Measurements from ENCODE around the gene KIAA1614. TPM values are rescaled to one million over a fixed set of nuclear protein-coding genes. Genes with fewer than 3 reads are reported as not detected.

The KIAA1614 gene
- total RNA-seq = 1 to 10 TPM in 4 of 8 experiments, under 1 TPM in 4; 0.36 to 2.6 (median 1.2) TPM

GRCh38 chr1:180912801-180913565 is at the start of gene KIAA1614:
Gene KIAA1614 (plus strand): TSS chr1:180912897. CDS start chr1:180913244, 347 bp downstream.
- in situ Hi-C loops (cut with MboI; ENCODE audit: low pct_unique_long_range_greater_than_20kb in 2 of 9, low sequenced_read_pairs in 9 of 9, unreplicated experiment in 9 of 9) = loop anchor here in 2 of 9 experiments (25.0 kb wide), 2 partner anchors 99 to 224 kb away; partner anchors contain the start of gene STX6 (in 1 of the 2)
- H3K4me3 ChIP-seq = peak within 1 kb of the TSS; percentile 12 to 28 (median 22)
- WGBS, 10 experiments = 0 to 47% (median 25%) methylated on average over 3 to 4 of the region's 76 CpGs; no CpG with 5 or more reads in 7 of the 10 experiments
- H3K27ac ChIP-seq = no peak within 1 kb of the TSS
- peaks cover 7 to 8% of the 10 kb centered on the region in 2 donors for H3K4me1 ChIP-seq (replicated peaks in 1 of 2)
- peak; percentile 68 to 84 (median 79) for ATAC-seq (replicated peaks in 6 of 8)

- 10 to 46% (median 26%) methylated on average over 4 to 6 of the region's 6 CpGs for WGBS, 10 experiments
- no peak overlapping the region for H3K27ac ChIP-seq
- ATAC-seq (replicated peaks in 6 of 8) = peak in 3 of 8 experiments; percentile 19 to 32 (median 26)
- in situ Hi-C loops (cut with MboI; ENCODE audit: low pct_unique_long_range_greater_than_20kb in 2 of 9, low sequenced_read_pairs in 9 of 9, unreplicated experiment in 9 of 9) = loop anchor here in 7 of 9 experiments (10.0 to 25.0 kb wide), 3 partner anchors 226 to 351 kb away; partner anchors contain the start of genes ACBD6 (in 5 of the 7) and XPR1 (in 1 of the 7)
- H3K4me1 ChIP-seq (replicated peaks in 1 of 2) = peaks cover 0 to 4% of the 10 kb centered on the region in 2 donors
- H3K4me3 ChIP-seq = no peak overlapping the region
Observed at GRCh38 chr1:180863158-180863775, 49.4 kb upstream of the KIAA1614 start.

GRCh38 chr1:180881806-180882509 is 30.7 kb upstream of the KIAA1614 start:
- ATAC-seq (replicated peaks in 6 of 8) = peak; percentile 76 to 91 (median 84)
- no peak overlapping the region for H3K4me3 ChIP-seq
- 20 to 100% (median 71%) methylated on average over 1 to 6 of the region's 6 CpGs; no CpG with 5 or more reads in 1 of the 10 experiments for WGBS, 10 experiments
- no peaks in the 10 kb centered on the region for H3K4me1 ChIP-seq (replicated peaks in 1 of 2)
- in situ Hi-C loops (cut with MboI; ENCODE audit: low pct_unique_long_range_greater_than_20kb in 2 of 9, low sequenced_read_pairs in 9 of 9, unreplicated experiment in 9 of 9) = loop anchor here in 7 of 9 experiments (10.0 to 25.0 kb wide), 6 partner anchors 255 to 530 kb away; partner anchors contain the start of gene ACBD6 (in 1 of the 7)
- no peak overlapping the region for H3K27ac ChIP-seq

GRCh38 chr1:180884588-180885300 is 28.0 kb upstream of the KIAA1614 start:
- in situ Hi-C loops (cut with MboI; ENCODE audit: low pct_unique_long_range_greater_than_20kb in 2 of 9, low sequenced_read_pairs in 9 of 9, unreplicated experiment in 9 of 9) = loop anchor here in 7 of 9 experiments (10.0 to 25.0 kb wide), 6 partner anchors 253 to 528 kb away; partner anchors contain the start of gene ACBD6 (in 1 of the 7)
- 60 to 100% (median 96%) methylated on average over 1 to 3 of the region's 3 CpGs; no CpG with 5 or more reads in 1 of the 10 experiments for WGBS, 10 experiments

GRCh38 chr1:180886338-180886737 is 26.4 kb upstream of the KIAA1614 start:
- no peak for ATAC-seq (replicated peaks in 6 of 8)
- WGBS, 10 experiments = 81 to 100% (median 94%) methylated on average over 1 to 2 of the region's 2 CpGs
- no peaks in the 10 kb centered on the region for H3K4me1 ChIP-seq (replicated peaks in 1 of 2)
- H3K27ac ChIP-seq = no peak overlapping the region
- in situ Hi-C loops (cut with MboI; ENCODE audit: low pct_unique_long_range_greater_than_20kb in 2 of 9, low sequenced_read_pairs in 9 of 9, unreplicated experiment in 9 of 9) = loop anchor here in 7 of 9 experiments (10.0 to 25.0 kb wide), 6 partner anchors 251 to 526 kb away; partner anchors contain the start of gene ACBD6 (in 1 of the 7)
- no peak overlapping the region for H3K4me3 ChIP-seq

More at GRCh38 chr1:180884588-180885300, 28.0 kb upstream of the KIAA1614 start:
- H3K4me1 ChIP-seq (replicated peaks in 1 of 2) = no peaks in the 10 kb centered on the region
- no peak overlapping the region for H3K27ac ChIP-seq
- no peak for ATAC-seq (replicated peaks in 6 of 8)
- no peak overlapping the region for H3K4me3 ChIP-seq

GRCh38 chr1:180887841-180888240 is 24.9 kb upstream of the KIAA1614 start:
- in situ Hi-C loops (cut with MboI; ENCODE audit: low pct_unique_long_range_greater_than_20kb in 2 of 9, low sequenced_read_pairs in 9 of 9, unreplicated experiment in 9 of 9) = loop anchor here in 7 of 9 experiments (10.0 to 25.0 kb wide), 6 partner anchors 249 to 524 kb away; partner anchors contain the start of gene ACBD6 (in 1 of the 7)
- H3K4me1 ChIP-seq (replicated peaks in 1 of 2) = no peaks in the 10 kb centered on the region
- WGBS, 10 experiments = 90 to 100% (median 94%) methylated on average over 1 to 7 of the region's 7 CpGs
- no peak overlapping the region for H3K27ac ChIP-seq
- no peak for ATAC-seq (replicated peaks in 6 of 8)
- H3K4me3 ChIP-seq = no peak overlapping the region

GRCh38 chr1:180888870-180889269 is 23.8 kb upstream of the KIAA1614 start:
- in situ Hi-C loops (cut with MboI; ENCODE audit: low pct_unique_long_range_greater_than_20kb in 2 of 9, low sequenced_read_pairs in 9 of 9, unreplicated experiment in 9 of 9) = loop anchor here in 7 of 9 experiments (10.0 to 25.0 kb wide), 6 partner anchors 248 to 523 kb away; partner anchors contain the start of gene ACBD6 (in 1 of the 7)
- WGBS, 10 experiments = 87 to 100% (median 100%) methylated on average over 1 of the region's 1 CpG; no CpG with 5 or more reads in 3 of the 10 experiments
- Histone ChIP-seq H3K27ac (no peak overlapping the region), H3K4me3 (no peak overlapping the region), H3K4me1 (replicated peaks in 1 of 2) (no peaks in the 10 kb centered on the region)
- ATAC-seq (replicated peaks in 6 of 8) = no peak

GRCh38 chr1:180889325-180889724 is 23.4 kb upstream of the KIAA1614 start:
- Histone ChIP-seq H3K27ac (no peak overlapping the region), H3K4me1 (replicated peaks in 1 of 2) (no peaks in the 10 kb centered on the region), H3K4me3 (no peak overlapping the region)
- in situ Hi-C loops (cut with MboI; ENCODE audit: low pct_unique_long_range_greater_than_20kb in 2 of 9, low sequenced_read_pairs in 9 of 9, unreplicated experiment in 9 of 9) = loop anchor here in 7 of 9 experiments (10.0 to 25.0 kb wide), 6 partner anchors 248 to 523 kb away; partner anchors contain the start of gene ACBD6 (in 1 of the 7)
- ATAC-seq (replicated peaks in 6 of 8) = no peak
- 30 to 88% (median 60%) methylated on average over 1 to 2 of the region's 2 CpGs; no CpG with 5 or more reads in 1 of the 10 experiments for WGBS, 10 experiments

- H3K27ac ChIP-seq = no peak overlapping the region
- no peaks in the 10 kb centered on the region for H3K4me1 ChIP-seq (replicated peaks in 1 of 2)
- no peak overlapping the region for H3K4me3 ChIP-seq
- ATAC-seq (replicated peaks in 6 of 8) = no peak
- in situ Hi-C loops (cut with MboI; ENCODE audit: low pct_unique_long_range_greater_than_20kb in 2 of 9, low sequenced_read_pairs in 9 of 9, unreplicated experiment in 9 of 9) = loop anchor here in 3 of 9 experiments (25.0 kb wide), 4 partner anchors 245 to 520 kb away; partner anchors contain the start of gene ACBD6 (in 1 of the 3)
- WGBS, 10 experiments = 57 to 100% (median 93%) methylated on average over 1 to 5 of the region's 5 CpGs; no CpG with 5 or more reads in 1 of the 10 experiments
Observed at GRCh38 chr1:180892272-180892671, 20.4 kb upstream of the KIAA1614 start.

- Histone ChIP-seq H3K4me1 (replicated peaks in 1 of 2) (no peaks in the 10 kb centered on the region), H3K4me3 (no peak overlapping the region), H3K27ac (no peak overlapping the region)
- WGBS, 10 experiments = 38 to 94% (median 82%) methylated on average over 1 to 2 of the region's 2 CpGs; no CpG with 5 or more reads in 4 of the 10 experiments
- peak in 1 of 8 experiments; percentile 12 for ATAC-seq (replicated peaks in 6 of 8)
- in situ Hi-C loops (cut with MboI; ENCODE audit: low pct_unique_long_range_greater_than_20kb in 2 of 9, low sequenced_read_pairs in 9 of 9, unreplicated experiment in 9 of 9) = loop anchor here in 3 of 9 experiments (25.0 kb wide), 4 partner anchors 245 to 520 kb away; partner anchors contain the start of gene ACBD6 (in 1 of the 3)
Observed at GRCh38 chr1:180892675-180893074, 20.0 kb upstream of the KIAA1614 start.

GRCh38 chr1:180893614-180894013 is 19.1 kb upstream of the KIAA1614 start:
- no peak overlapping the region for H3K27ac ChIP-seq
- in situ Hi-C loops (cut with MboI; ENCODE audit: low pct_unique_long_range_greater_than_20kb in 2 of 9, low sequenced_read_pairs in 9 of 9, unreplicated experiment in 9 of 9) = loop anchor here in 3 of 9 experiments (25.0 kb wide), 4 partner anchors 244 to 519 kb away; partner anchors contain the start of gene ACBD6 (in 1 of the 3)
- no peak for ATAC-seq (replicated peaks in 6 of 8)
- WGBS, 10 experiments = 20 to 100% (median 83%) methylated on average over 1 to 3 of the region's 3 CpGs; no CpG with 5 or more reads in 3 of the 10 experiments
- H3K4me1 ChIP-seq (replicated peaks in 1 of 2) = peaks cover 4 to 5% of the 10 kb centered on the region in 2 donors
- H3K4me3 ChIP-seq = no peak overlapping the region

Measured in motor neuron (in vitro differentiated cells).